22Rv1 (cell line): ENCODE results near the gene GADD45B.

Experiments used
- CTCF ChIP-seq: fragments of 450-650 bp; IDR thresholded peaks from 2 replicates; pipeline ENCODE4 v1.5.1; 2017; ENCODE audit warnings: mild to moderate bottlenecking
- ZFX ChIP-seq: fragments of 450-650 bp; IDR thresholded peaks from 2 replicates; pipeline ENCODE4 v1.6.1; 2017; ENCODE audit warnings: antibody characterized with exemption, borderline replicate concordance

GRCh38 chr19:2446381-2446780 lies 29.5 kb upstream of the GADD45B start:
- TF ChIP-seq CTCF = no peak
- TF ChIP-seq ZFX = no peak
